ENCODE data around the gene LRR1.

Gene LRR1, protein sequence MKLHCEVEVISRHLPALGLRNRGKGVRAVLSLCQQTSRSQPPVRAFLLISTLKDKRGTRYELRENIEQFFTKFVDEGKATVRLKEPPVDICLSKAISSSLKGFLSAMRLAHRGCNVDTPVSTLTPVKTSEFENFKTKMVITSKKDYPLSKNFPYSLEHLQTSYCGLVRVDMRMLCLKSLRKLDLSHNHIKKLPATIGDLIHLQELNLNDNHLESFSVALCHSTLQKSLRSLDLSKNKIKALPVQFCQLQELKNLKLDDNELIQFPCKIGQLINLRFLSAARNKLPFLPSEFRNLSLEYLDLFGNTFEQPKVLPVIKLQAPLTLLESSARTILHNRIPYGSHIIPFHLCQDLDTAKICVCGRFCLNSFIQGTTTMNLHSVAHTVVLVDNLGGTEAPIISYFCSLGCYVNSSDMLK

DNA sequence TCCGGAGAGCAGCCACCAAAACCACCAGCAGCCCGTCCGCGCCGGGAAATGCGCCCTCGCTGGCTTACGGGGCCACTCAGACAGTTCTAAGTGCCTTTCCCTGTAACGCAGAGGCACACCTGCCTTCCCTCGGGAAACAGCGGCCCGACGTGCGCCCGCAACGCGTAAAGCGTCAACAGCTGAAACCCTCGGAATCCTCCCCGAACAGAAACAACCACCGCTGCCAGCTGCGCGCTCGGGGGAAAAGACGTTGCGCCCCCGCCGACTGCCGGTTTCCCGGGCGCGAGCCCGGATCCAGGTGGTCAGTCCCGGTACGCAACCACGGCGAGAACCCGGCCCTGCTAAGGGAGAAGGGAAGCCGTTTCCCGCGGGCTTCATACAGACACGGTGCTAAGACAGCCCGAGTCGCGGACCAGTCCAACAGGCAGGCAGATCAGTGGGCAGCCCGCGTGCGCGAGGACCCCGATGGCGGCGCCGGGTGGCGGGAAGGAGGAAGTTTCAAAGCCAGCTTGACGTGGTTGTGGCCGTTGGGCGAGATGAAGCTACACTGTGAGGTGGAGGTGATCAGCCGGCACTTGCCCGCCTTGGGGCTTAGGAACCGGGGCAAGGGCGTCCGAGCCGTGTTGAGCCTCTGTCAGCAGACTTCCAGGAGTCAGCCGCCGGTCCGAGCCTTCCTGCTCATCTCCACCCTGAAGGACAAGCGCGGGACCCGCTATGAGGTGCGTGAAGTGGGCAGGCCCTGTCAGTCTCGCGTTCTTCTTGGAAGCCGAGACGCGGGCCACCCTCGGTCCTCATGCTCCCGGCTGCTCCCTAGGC is at the start of gene LRR1:
TSS of gene LRR1 (plus strand) at position 456 of the 816 bp plus-strand sequence. CDS start at position 537, 81 bp downstream.
- Histone ChIP-seq H3K27me3 (ENCODE audit: control insufficient read depth in 1 of 2, insufficient read depth in 2 of 2, low read length in 2 of 2) (no peaks in the 10 kb centered on the region), H3K36me3 (ENCODE audit: control insufficient read depth in 1 of 2, insufficient read depth in 2 of 2, low read length in 2 of 2) (peaks cover 0 to 3% of the 10 kb centered on the region in 2 donors), H3K4me1 (ENCODE audit: control insufficient read depth in 1 of 2, insufficient read depth in 2 of 2, low read length in 2 of 2) (peaks cover 13 to 15% of the 10 kb centered on the region in 2 donors), H3K9me3 (ENCODE audit: control insufficient read depth in 1 of 2, low read length in 2 of 2) (no peaks in the 10 kb centered on the region), H3K4me3 (ENCODE audit: low read depth in 1 of 2, low read length in 2 of 2) (peak within 1 kb of the TSS; percentile 82 to 99), H3K9ac (ENCODE audit: low read depth in 1 of 2, low read length in 2 of 2) (peak within 1 kb of the TSS; percentile 94 to 99), H3K27ac (ENCODE audit: low read depth, low read length) (peak within 1 kb of the TSS; percentile 97)

DNA sequence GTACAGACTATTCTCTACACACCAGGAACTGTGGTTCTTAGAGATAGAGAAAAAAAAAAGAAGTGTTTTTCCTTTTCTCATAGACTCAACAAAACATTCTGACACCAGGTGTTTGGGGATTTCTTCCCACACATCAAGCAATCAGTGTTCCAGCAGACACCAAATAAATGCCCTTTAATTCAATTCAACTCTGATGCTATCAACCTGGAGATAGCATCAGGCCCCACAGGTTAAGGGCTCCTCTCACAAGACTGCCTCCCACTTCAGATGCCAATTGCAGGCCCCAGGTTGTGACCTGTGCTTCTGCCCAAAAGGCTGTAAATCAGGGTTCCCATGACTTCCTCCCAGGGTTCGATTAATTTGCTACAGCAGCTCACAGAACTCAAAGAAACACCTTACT is 49.3 kb upstream of the LRR1 start:
- Histone ChIP-seq H3K27ac (ENCODE audit: low read depth, low read length) (no peak overlapping the region), H3K36me3 (ENCODE audit: control insufficient read depth in 1 of 2, insufficient read depth in 2 of 2, low read length in 2 of 2) (no peaks in the 10 kb centered on the region), H3K4me3 (ENCODE audit: low read depth in 1 of 2, low read length in 2 of 2) (no peak overlapping the region), H3K9ac (ENCODE audit: low read depth in 1 of 2, low read length in 2 of 2) (no peak overlapping the region), H3K9me3 (ENCODE audit: control insufficient read depth in 1 of 2, low read length in 2 of 2) (no peaks in the 10 kb centered on the region), H3K4me1 (ENCODE audit: control insufficient read depth in 1 of 2, insufficient read depth in 2 of 2, low read length in 2 of 2) (no peaks in the 10 kb centered on the region), H3K27me3 (ENCODE audit: control insufficient read depth in 1 of 2, insufficient read depth in 2 of 2, low read length in 2 of 2) (no peaks in the 10 kb centered on the region)

DNA sequence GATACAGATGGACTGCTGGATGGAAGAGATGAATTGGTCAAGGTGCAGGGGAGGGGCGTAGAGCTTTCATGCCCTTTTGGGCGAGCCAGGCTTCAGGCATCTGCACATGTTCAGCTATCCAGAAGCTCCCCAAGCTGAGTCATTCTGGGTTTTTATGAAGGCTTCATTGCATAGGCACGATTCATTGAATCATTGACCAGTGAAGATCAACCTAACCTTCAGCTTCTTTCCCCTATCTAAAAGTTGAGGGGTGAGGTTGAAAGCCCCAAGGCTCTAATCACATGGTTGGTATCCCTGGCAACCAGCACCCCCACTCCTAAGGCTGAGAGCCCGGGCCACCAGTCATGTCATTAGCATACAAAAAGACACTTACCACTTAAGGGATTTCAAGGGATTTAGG is 48.9 kb upstream of the LRR1 start:
- H3K27ac ChIP-seq (ENCODE audit: low read depth, low read length) = no peak overlapping the region
- no peak overlapping the region for H3K4me3 ChIP-seq (ENCODE audit: low read depth in 1 of 2, low read length in 2 of 2)
- H3K4me1 ChIP-seq (ENCODE audit: control insufficient read depth in 1 of 2, insufficient read depth in 2 of 2, low read length in 2 of 2) = no peaks in the 10 kb centered on the region
- no peaks in the 10 kb centered on the region for H3K27me3 ChIP-seq (ENCODE audit: control insufficient read depth in 1 of 2, insufficient read depth in 2 of 2, low read length in 2 of 2)
- no peak overlapping the region for H3K9ac ChIP-seq (ENCODE audit: low read depth in 1 of 2, low read length in 2 of 2)
- H3K36me3 ChIP-seq (ENCODE audit: control insufficient read depth in 1 of 2, insufficient read depth in 2 of 2, low read length in 2 of 2) = no peaks in the 10 kb centered on the region
- no peaks in the 10 kb centered on the region for H3K9me3 ChIP-seq (ENCODE audit: control insufficient read depth in 1 of 2, low read length in 2 of 2)

DNA sequence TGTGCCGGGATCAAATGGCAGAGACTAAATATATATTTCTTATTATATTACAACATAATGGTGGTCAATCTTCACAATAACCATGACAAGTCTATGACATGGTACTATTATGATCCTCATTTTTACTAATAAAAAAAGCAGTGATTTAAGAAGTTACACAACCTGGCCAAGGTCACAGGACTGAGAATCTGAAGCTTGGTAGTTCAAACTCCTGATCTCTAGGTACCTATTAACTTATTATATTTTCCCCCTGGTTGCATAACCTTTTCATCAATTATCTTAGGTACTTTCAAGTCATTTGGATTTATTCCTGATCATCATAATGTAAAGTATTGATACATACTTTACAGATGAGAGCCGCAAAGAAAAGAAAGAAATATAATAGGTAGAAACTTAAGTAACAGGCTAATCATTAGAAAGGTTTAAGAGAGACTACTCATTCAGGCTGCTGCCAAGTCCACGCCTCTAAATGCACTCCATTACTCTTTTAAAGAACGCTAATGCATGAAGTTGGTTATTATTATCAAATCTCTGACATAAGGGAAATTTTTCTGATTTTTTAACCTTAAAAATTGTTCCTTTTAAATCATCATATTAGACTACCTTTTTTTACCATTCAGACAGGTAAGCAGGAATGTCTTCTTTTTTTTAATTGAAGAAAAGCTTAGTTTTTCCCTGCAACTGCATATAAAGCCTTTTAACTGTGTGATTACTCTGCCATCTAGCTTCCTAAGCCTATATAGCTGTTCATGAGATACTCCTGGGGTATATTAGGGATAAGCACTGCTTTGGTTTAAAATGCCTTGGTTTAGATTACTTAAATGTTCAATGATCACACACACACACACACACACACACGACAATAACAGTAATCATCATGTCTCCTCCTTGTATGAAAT is 48.2 kb upstream of the LRR1 start:
- Histone ChIP-seq H3K27ac (ENCODE audit: low read depth, low read length) (no peak overlapping the region), H3K27me3 (ENCODE audit: control insufficient read depth in 1 of 2, insufficient read depth in 2 of 2, low read length in 2 of 2) (no peaks in the 10 kb centered on the region), H3K9ac (ENCODE audit: low read depth in 1 of 2, low read length in 2 of 2) (no peak overlapping the region), H3K36me3 (ENCODE audit: control insufficient read depth in 1 of 2, insufficient read depth in 2 of 2, low read length in 2 of 2) (no peaks in the 10 kb centered on the region), H3K4me1 (ENCODE audit: control insufficient read depth in 1 of 2, insufficient read depth in 2 of 2, low read length in 2 of 2) (no peaks in the 10 kb centered on the region), H3K4me3 (ENCODE audit: low read depth in 1 of 2, low read length in 2 of 2) (no peak overlapping the region), H3K9me3 (ENCODE audit: control insufficient read depth in 1 of 2, low read length in 2 of 2) (no peaks in the 10 kb centered on the region)

DNA sequence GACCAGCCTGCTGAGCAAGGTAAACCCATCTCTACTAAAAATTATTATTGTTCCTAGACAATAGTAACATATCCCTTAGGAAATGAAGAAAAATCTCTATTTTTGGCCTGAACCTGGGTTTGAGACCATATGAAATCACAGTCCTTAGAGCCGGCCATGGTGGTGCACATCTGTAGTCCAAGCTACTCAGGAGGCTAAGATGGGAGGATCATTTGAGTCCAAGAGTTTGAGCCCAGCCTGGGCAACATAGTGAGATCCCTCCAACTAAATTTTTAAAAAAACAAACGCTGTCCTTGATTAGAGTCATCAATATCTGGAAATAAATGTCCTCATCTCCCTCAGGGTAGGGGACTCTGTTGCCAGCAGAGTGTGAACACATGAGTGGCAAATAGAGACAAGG is 47.2 kb upstream of the LRR1 start:
- H3K9ac ChIP-seq (ENCODE audit: low read depth in 1 of 2, low read length in 2 of 2) = no peak overlapping the region
- H3K27ac ChIP-seq (ENCODE audit: low read depth, low read length) = no peak overlapping the region
- no peaks in the 10 kb centered on the region for H3K4me1 ChIP-seq (ENCODE audit: control insufficient read depth in 1 of 2, insufficient read depth in 2 of 2, low read length in 2 of 2)
- H3K9me3 ChIP-seq (ENCODE audit: control insufficient read depth in 1 of 2, low read length in 2 of 2) = no peaks in the 10 kb centered on the region
- H3K27me3 ChIP-seq (ENCODE audit: control insufficient read depth in 1 of 2, insufficient read depth in 2 of 2, low read length in 2 of 2) = no peaks in the 10 kb centered on the region
- no peak overlapping the region for H3K4me3 ChIP-seq (ENCODE audit: low read depth in 1 of 2, low read length in 2 of 2)
- H3K36me3 ChIP-seq (ENCODE audit: control insufficient read depth in 1 of 2, insufficient read depth in 2 of 2, low read length in 2 of 2) = no peaks in the 10 kb centered on the region

DNA sequence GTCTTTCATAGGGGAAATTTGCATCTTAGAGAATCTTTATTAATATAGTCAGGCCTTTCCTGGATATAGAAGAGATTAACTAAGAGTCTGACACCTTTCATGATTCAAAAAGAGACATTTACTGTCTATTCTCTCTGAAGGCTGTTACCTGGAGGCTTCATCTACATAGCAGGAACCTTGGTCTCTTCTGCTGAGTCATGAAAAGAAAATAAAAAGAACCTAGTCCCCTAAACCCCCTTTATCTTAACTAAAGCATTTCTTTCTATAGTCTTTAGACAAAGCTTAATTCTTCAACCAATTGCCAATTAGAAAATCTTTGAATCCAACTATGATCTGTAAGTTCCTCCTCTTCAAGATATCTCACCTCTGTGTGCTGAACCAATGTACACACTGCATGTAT is 45.6 kb upstream of the LRR1 start:
- H3K36me3 ChIP-seq (ENCODE audit: control insufficient read depth in 1 of 2, insufficient read depth in 2 of 2, low read length in 2 of 2) = no peaks in the 10 kb centered on the region
- no peaks in the 10 kb centered on the region for H3K27me3 ChIP-seq (ENCODE audit: control insufficient read depth in 1 of 2, insufficient read depth in 2 of 2, low read length in 2 of 2)
- no peak overlapping the region for H3K9ac ChIP-seq (ENCODE audit: low read depth in 1 of 2, low read length in 2 of 2)
- no peaks in the 10 kb centered on the region for H3K9me3 ChIP-seq (ENCODE audit: control insufficient read depth in 1 of 2, low read length in 2 of 2)
- H3K4me3 ChIP-seq (ENCODE audit: low read depth in 1 of 2, low read length in 2 of 2) = no peak overlapping the region
- no peaks in the 10 kb centered on the region for H3K4me1 ChIP-seq (ENCODE audit: control insufficient read depth in 1 of 2, insufficient read depth in 2 of 2, low read length in 2 of 2)
- no peak overlapping the region for H3K27ac ChIP-seq (ENCODE audit: low read depth, low read length)

DNA sequence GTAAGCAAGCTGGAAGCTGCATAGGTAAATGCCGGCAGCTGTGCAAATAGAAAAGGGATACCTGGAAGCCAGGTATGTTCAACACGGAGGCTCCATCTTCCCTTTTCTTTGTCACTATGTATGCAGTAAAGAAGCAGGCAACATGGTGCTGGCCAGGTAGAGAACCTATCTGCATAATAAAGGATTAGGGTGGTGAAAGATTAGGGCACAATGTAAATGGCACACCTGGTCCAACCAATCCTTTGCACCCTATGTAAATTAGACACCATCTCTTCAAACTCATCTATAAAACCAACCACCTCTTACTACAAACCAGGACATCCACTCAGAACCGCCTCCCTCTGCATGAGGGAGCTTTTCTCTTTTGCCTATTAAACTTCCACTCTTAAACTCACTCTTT is 44.8 kb upstream of the LRR1 start:
- H3K27ac ChIP-seq (ENCODE audit: low read depth, low read length) = no peak overlapping the region
- no peak overlapping the region for H3K4me3 ChIP-seq (ENCODE audit: low read depth in 1 of 2, low read length in 2 of 2)
- H3K4me1 ChIP-seq (ENCODE audit: control insufficient read depth in 1 of 2, insufficient read depth in 2 of 2, low read length in 2 of 2) = no peaks in the 10 kb centered on the region
- no peaks in the 10 kb centered on the region for H3K9me3 ChIP-seq (ENCODE audit: control insufficient read depth in 1 of 2, low read length in 2 of 2)
- no peaks in the 10 kb centered on the region for H3K27me3 ChIP-seq (ENCODE audit: control insufficient read depth in 1 of 2, insufficient read depth in 2 of 2, low read length in 2 of 2)
- H3K9ac ChIP-seq (ENCODE audit: low read depth in 1 of 2, low read length in 2 of 2) = no peak overlapping the region
- H3K36me3 ChIP-seq (ENCODE audit: control insufficient read depth in 1 of 2, insufficient read depth in 2 of 2, low read length in 2 of 2) = no peaks in the 10 kb centered on the region

DNA sequence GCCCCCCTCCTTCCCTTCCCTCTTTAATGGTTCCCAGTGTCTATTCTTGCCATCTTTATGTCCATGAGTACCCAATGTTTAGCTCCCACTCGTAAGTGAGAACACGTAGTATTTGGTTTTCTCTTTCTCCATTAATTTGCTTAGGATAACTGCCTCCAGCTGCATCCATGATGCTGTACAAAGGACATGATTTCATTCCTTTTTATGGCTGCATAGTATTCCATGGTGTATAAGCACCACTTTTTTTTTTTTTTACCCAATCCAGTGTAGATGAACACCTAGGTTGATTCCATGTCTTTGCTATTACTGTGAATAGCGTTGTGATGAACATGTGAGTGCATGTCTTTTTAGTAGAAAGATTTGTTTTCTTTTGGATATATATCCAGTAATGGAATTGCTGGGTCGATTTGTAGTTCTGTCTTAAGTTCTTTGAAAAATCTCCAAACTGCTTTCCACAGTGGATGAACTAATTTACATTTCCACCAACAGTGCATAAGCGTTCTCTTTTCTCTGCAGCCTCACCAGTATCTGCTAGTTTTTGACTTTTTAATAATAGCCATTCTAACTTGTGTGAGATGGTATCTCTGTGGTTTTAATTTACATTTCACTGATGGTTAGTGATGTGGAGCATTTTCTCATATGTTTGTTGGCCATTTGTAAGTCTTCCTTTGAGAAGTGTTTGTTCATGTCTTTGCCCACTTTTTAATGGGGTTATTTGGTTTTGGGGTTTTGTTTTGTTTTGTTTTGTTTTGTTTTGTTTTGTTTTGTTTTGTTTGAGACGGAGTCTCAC is 38.6 kb upstream of the LRR1 start:
- Histone ChIP-seq H3K36me3 (ENCODE audit: control insufficient read depth in 1 of 2, insufficient read depth in 2 of 2, low read length in 2 of 2) (no peaks in the 10 kb centered on the region), H3K9me3 (ENCODE audit: control insufficient read depth in 1 of 2, low read length in 2 of 2) (no peaks in the 10 kb centered on the region), H3K9ac (ENCODE audit: low read depth in 1 of 2, low read length in 2 of 2) (no peak overlapping the region), H3K27me3 (ENCODE audit: control insufficient read depth in 1 of 2, insufficient read depth in 2 of 2, low read length in 2 of 2) (no peaks in the 10 kb centered on the region), H3K27ac (ENCODE audit: low read depth, low read length) (no peak overlapping the region), H3K4me3 (ENCODE audit: low read depth in 1 of 2, low read length in 2 of 2) (no peak overlapping the region), H3K4me1 (ENCODE audit: control insufficient read depth in 1 of 2, insufficient read depth in 2 of 2, low read length in 2 of 2) (no peaks in the 10 kb centered on the region)

DNA sequence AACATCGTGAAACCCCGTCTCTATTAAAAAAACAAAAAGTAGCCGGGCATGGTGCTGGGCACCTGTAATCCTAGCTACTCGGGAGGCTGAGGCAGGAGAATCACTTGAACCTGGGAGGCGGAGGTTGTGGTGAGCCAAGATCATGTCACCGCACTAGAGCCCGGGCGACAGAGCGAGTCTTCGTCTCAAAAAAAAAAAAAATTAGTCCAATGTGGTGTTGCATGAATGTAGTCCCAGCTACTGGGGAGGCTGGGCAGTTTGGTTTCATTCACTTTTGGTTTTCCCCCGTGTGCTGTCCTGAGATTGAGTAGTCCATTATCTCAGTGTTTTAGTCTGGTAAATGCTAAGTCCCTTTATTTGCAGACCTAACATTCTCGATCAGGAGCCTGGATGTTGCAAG is 32.0 kb upstream of the LRR1 start:
- H3K4me1 ChIP-seq (ENCODE audit: control insufficient read depth in 1 of 2, insufficient read depth in 2 of 2, low read length in 2 of 2) = no peaks in the 10 kb centered on the region
- H3K4me3 ChIP-seq (ENCODE audit: low read depth in 1 of 2, low read length in 2 of 2) = no peak overlapping the region
- no peaks in the 10 kb centered on the region for H3K27me3 ChIP-seq (ENCODE audit: control insufficient read depth in 1 of 2, insufficient read depth in 2 of 2, low read length in 2 of 2)
- no peaks in the 10 kb centered on the region for H3K36me3 ChIP-seq (ENCODE audit: control insufficient read depth in 1 of 2, insufficient read depth in 2 of 2, low read length in 2 of 2)
- no peak overlapping the region for H3K9ac ChIP-seq (ENCODE audit: low read depth in 1 of 2, low read length in 2 of 2)
- H3K9me3 ChIP-seq (ENCODE audit: control insufficient read depth in 1 of 2, low read length in 2 of 2) = no peaks in the 10 kb centered on the region
- H3K27ac ChIP-seq (ENCODE audit: low read depth, low read length) = no peak overlapping the region
